Trophoblast cell (in vitro differentiated cells and primary cell): ENCODE measurements around the gene CNOT3.

ENCODE experiments used
- DNase-seq, 2 donors: peaks; one replicate each; pipeline ENCODE4 v3.0.0-alpha.2; 2016
- H2AFZ ChIP-seq: 2 replicates; pipeline ENCODE4 v1.6.1; 2013; ENCODE audit warnings: low read length, moderate library complexity, mild to moderate bottlenecking; ENCODE audit not compliant: insufficient read depth, poor library complexity
- H2AK5ac ChIP-seq: 2 replicates; pipeline ENCODE4 v1.6.1; 2013; ENCODE audit warnings: mild to moderate bottlenecking, low read length
- H2BK120ac ChIP-seq: 2 replicates; pipeline ENCODE4 v1.6.1; 2013; ENCODE audit warnings: low read length, mild to moderate bottlenecking, moderate library complexity; ENCODE audit not compliant: insufficient read depth, poor library complexity
- H2BK12ac ChIP-seq: 2 replicates; pipeline ENCODE4 v1.6.1; 2013; ENCODE audit warnings: mild to moderate bottlenecking, low read length, moderate library complexity
- H2BK5ac ChIP-seq: 2 replicates; pipeline ENCODE4 v1.6.1; 2013; ENCODE audit warnings: low read length, low read depth, moderate library complexity, mild to moderate bottlenecking; ENCODE audit not compliant: poor library complexity
- H3K14ac ChIP-seq: 2 replicates; pipeline ENCODE4 v1.6.1; 2013; ENCODE audit warnings: mild to moderate bottlenecking, low read length
- H3K18ac ChIP-seq: 2 replicates; pipeline ENCODE4 v1.6.1; 2013; ENCODE audit warnings: mild to moderate bottlenecking, low read length
- H3K23ac ChIP-seq: 2 replicates; pipeline ENCODE4 v1.6.1; 2013; ENCODE audit warnings: low read length
- H3K27ac ChIP-seq: 2 replicates; pipeline ENCODE4 v1.5.1; 2013; ENCODE audit warnings: low read depth, mild to moderate bottlenecking, inconsistent platforms, low read length, moderate library complexity
- H3K27me3 ChIP-seq: 2 replicates; pipeline ENCODE4 v1.6.1; 2013; ENCODE audit warnings: inconsistent platforms, mild to moderate bottlenecking, low read length, moderate library complexity; ENCODE audit not compliant: insufficient read depth
- H3K36me3 ChIP-seq, 2 experiments: 1 replicate in 1 of 2; 2 replicates in 1 of 2; pipeline ENCODE4 v1.6.1; 2013; ENCODE audit warnings: low read length in 2 of 2, mild to moderate bottlenecking in 2 of 2, moderate library complexity in 1 of 2; ENCODE audit not compliant: insufficient read depth in 2 of 2, control insufficient read depth in 1 of 2
- H3K4ac ChIP-seq: 2 replicates; pipeline ENCODE4 v1.6.1; 2013; ENCODE audit warnings: low read depth, mild to moderate bottlenecking, low read length, moderate library complexity
- H3K4me1 ChIP-seq, 2 experiments: 1 replicate in 1 of 2; 2 replicates in 1 of 2; pipeline ENCODE4 v1.6.1; 2013; ENCODE audit warnings: low read length in 2 of 2, mild to moderate bottlenecking in 2 of 2, moderate library complexity in 1 of 2; ENCODE audit not compliant: insufficient read depth in 2 of 2, control insufficient read depth in 1 of 2
- H3K4me2 ChIP-seq: 2 replicates; pipeline ENCODE4 v1.6.1; 2013; ENCODE audit warnings: inconsistent platforms, mild to moderate bottlenecking, low read length, moderate library complexity
- H3K4me3 ChIP-seq: 2 replicates; pipeline ENCODE4 v1.5.1; 2013; ENCODE audit warnings: mild to moderate bottlenecking, low read depth, low read length, inconsistent platforms
- H3K79me1 ChIP-seq: one replicate; pipeline ENCODE4 v1.6.1; 2013; ENCODE audit warnings: low read length
- H3K79me2 ChIP-seq: 2 replicates; pipeline ENCODE4 v1.6.1; 2013; ENCODE audit warnings: low read length, mild to moderate bottlenecking; ENCODE audit not compliant: control insufficient read depth, insufficient read depth, poor library complexity
- H3K9ac ChIP-seq: 2 replicates; pipeline ENCODE4 v1.6.1; 2013; ENCODE audit warnings: mild to moderate bottlenecking, low read length
- H3K9me3 ChIP-seq: 2 replicates; pipeline ENCODE4 v1.6.1; 2013; ENCODE audit warnings: low read depth, mild to moderate bottlenecking, control low read depth, inconsistent platforms, low read length; ENCODE audit not compliant: insufficient read depth
- H4K12ac ChIP-seq: 2 replicates; pipeline ENCODE4 v1.6.1; 2013; ENCODE audit warnings: low read depth, mild to moderate bottlenecking, low read length, moderate library complexity
- H4K8ac ChIP-seq: 2 replicates; pipeline ENCODE4 v1.6.1; 2013; ENCODE audit warnings: low read depth, mild to moderate bottlenecking, low read length, moderate library complexity
- H4K91ac ChIP-seq: one replicate; pipeline ENCODE4 v1.6.1; 2013; ENCODE audit warnings: low read depth, mild to moderate bottlenecking, low read length, moderate library complexity
- WGBS: extraction: QIAGEN DNeasy Blood & Tissue Kit; methylation state at CpG from one replicate; pipeline ENCODE4 v1.1.7; 2013; ENCODE audit warnings: missing lambda C conversion rate; ENCODE audit not compliant: insufficient read length, insufficient coverage; ENCODE audit errors: extremely low coverage; 5-methylcytosine and 5-hydroxymethylcytosine counted together

The CNOT3 gene

GRCh38 chr19:54154603-54155345 lies 17.2 kb downstream of the CNOT3 start:
- no peak overlapping the region for H3K14ac ChIP-seq
- H3K18ac ChIP-seq = no peak overlapping the region
- H2BK120ac ChIP-seq = no peak overlapping the region
- no peak overlapping the region for H2BK12ac ChIP-seq
- H3K27me3 ChIP-seq = no peaks in the 10 kb centered on the region
- H3K4ac ChIP-seq = no peak overlapping the region
- no CpG with 5 or more reads among the region's 18 CpGs for WGBS
- peaks cover 0 to 10% of the 10 kb centered on the region in 2 experiments for H3K4me1 ChIP-seq
- no peak overlapping the region for H3K27ac ChIP-seq
- no peak overlapping the region for H3K4me2 ChIP-seq
- H2AFZ ChIP-seq = no peak overlapping the region
- H3K23ac ChIP-seq = no peak overlapping the region
- no peak overlapping the region for H2AK5ac ChIP-seq
- H3K4me3 ChIP-seq = no peak overlapping the region
- no peak overlapping the region for H4K91ac ChIP-seq
- peaks cover 1% of the 10 kb centered on the region for H3K9me3 ChIP-seq
- peaks cover 2% of the 10 kb centered on the region for H3K79me2 ChIP-seq
- H3K79me1 ChIP-seq = peaks cover 2% of the 10 kb centered on the region
- no peak overlapping the region for H4K8ac ChIP-seq
- H3K36me3 ChIP-seq = peaks cover 71 to 76% of the 10 kb centered on the region in 2 experiments
- no peak for DNase-seq
- H3K9ac ChIP-seq = no peak overlapping the region
- H4K12ac ChIP-seq = no peak overlapping the region
- H2BK5ac ChIP-seq = no peak overlapping the region

- H3K36me3 ChIP-seq = peaks cover 64 to 68% of the 10 kb centered on the region in 2 experiments
- H3K79me2 ChIP-seq = peaks cover 5% of the 10 kb centered on the region
- H2AFZ ChIP-seq = no peak overlapping the region
- no peak overlapping the region for H3K4me2 ChIP-seq
- no peak overlapping the region for H3K18ac ChIP-seq
- no peak overlapping the region for H2BK5ac ChIP-seq
- no peak overlapping the region for H2AK5ac ChIP-seq
- no peak for DNase-seq
- H3K14ac ChIP-seq = no peak overlapping the region
- H2BK120ac ChIP-seq = no peak overlapping the region
- no peak overlapping the region for H3K4me3 ChIP-seq
- H3K4ac ChIP-seq = no peak overlapping the region
- H3K23ac ChIP-seq = no peak overlapping the region
- H4K8ac ChIP-seq = no peak overlapping the region
- H3K4me1 ChIP-seq = peaks cover 3 to 14% of the 10 kb centered on the region in 2 experiments
- WGBS = no CpG with 5 or more reads among the region's 19 CpGs
- H4K91ac ChIP-seq = no peak overlapping the region
- no peak overlapping the region for H3K27ac ChIP-seq
- H3K27me3 ChIP-seq = no peaks in the 10 kb centered on the region
- H3K9ac ChIP-seq = no peak overlapping the region
- peaks cover 6% of the 10 kb centered on the region for H3K79me1 ChIP-seq
- H2BK12ac ChIP-seq = no peak overlapping the region
- H3K9me3 ChIP-seq = peaks cover 1% of the 10 kb centered on the region
- no peak overlapping the region for H4K12ac ChIP-seq
Measured at GRCh38 chr19:54155694-54156093, 18.1 kb downstream of the CNOT3 start.

- Histone ChIP-seq H4K12ac (no peak overlapping the region), H3K9ac (no peak overlapping the region), H3K79me1 (peaks cover 6% of the 10 kb centered on the region), H3K4me2 (no peak overlapping the region), H3K4me1 (peaks cover 5 to 18% of the 10 kb centered on the region in 2 experiments), H3K27me3 (no peaks in the 10 kb centered on the region), H3K14ac (no peak overlapping the region), H3K4ac (no peak overlapping the region), H4K8ac (no peak overlapping the region), H3K79me2 (peaks cover 6% of the 10 kb centered on the region), H3K36me3 (peaks cover 57 to 61% of the 10 kb centered on the region in 2 experiments), H3K4me3 (no peak overlapping the region), H2BK12ac (no peak overlapping the region), H2AFZ (no peak overlapping the region), H2BK5ac (no peak overlapping the region), H2BK120ac (no peak overlapping the region), H2AK5ac (no peak overlapping the region), H3K27ac (no peak overlapping the region), H3K18ac (no peak overlapping the region), H3K23ac (no peak overlapping the region), H4K91ac (no peak overlapping the region), H3K9me3 (peaks cover 1% of the 10 kb centered on the region)
- WGBS = no CpG with 5 or more reads among the region's 11 CpGs
- DNase-seq = no peak
Measured at GRCh38 chr19:54156490-54156889, 18.9 kb downstream of the CNOT3 start.

GRCh38 chr19:54156953-54157352 lies 19.4 kb downstream of the CNOT3 start:
- Histone ChIP-seq H3K9me3 (no peaks in the 10 kb centered on the region), H2BK120ac (no peak overlapping the region), H3K4me3 (no peak overlapping the region), H4K8ac (no peak overlapping the region), H3K18ac (no peak overlapping the region), H2AK5ac (no peak overlapping the region), H2BK12ac (no peak overlapping the region), H3K14ac (no peak overlapping the region), H3K36me3 (peaks cover 53 to 57% of the 10 kb centered on the region in 2 experiments), H4K91ac (no peak overlapping the region), H3K23ac (no peak overlapping the region), H3K79me1 (peaks cover 6% of the 10 kb centered on the region), H3K9ac (no peak overlapping the region), H3K79me2 (peaks cover 6% of the 10 kb centered on the region), H2BK5ac (no peak overlapping the region), H3K4me2 (no peak overlapping the region), H4K12ac (no peak overlapping the region), H3K4ac (no peak overlapping the region), H3K27me3 (no peaks in the 10 kb centered on the region), H3K27ac (no peak overlapping the region), H2AFZ (no peak overlapping the region), H3K4me1 (peaks cover 5 to 20% of the 10 kb centered on the region in 2 experiments)
- no peak for DNase-seq
- no CpG with 5 or more reads among the region's 3 CpGs for WGBS
